ENCODE data around the gene RALY. TPM values are rescaled to one million over a fixed set of nuclear protein-coding genes. Genes with fewer than 3 reads are reported as not detected.

The RALY gene
- total and polyA plus RNA-seq, 4 donors: 114 to 148 (median 127) TPM

GRCh38 chr20:34043025-34043424 lies 49.3 kb downstream of the RALY start:
- no peaks in the 10 kb centered on the region for H3K27me3 ChIP-seq (ENCODE audit: control insufficient read depth in 1 of 2, insufficient read depth in 2 of 2, low read length in 1 of 2)
- H3K4me1 ChIP-seq (ENCODE audit: control insufficient read depth in 1 of 2, insufficient read depth in 2 of 2, low read length in 2 of 2): peaks cover 15 to 19% of the 10 kb centered on the region in 2 donors
- intact Hi-C loops (cut with DNase I): loop anchor here in 1 of 2 donors (10.0 kb wide), 1 partner anchor 48 kb away; the partner anchor contains the start of gene RALY
- no peak for ATAC-seq (ENCODE audit: low FRiP score)
- no peak for DNase-seq
- H3K4me3 ChIP-seq (ENCODE audit: low read length in 2 of 2): no peak overlapping the region
- H3K27ac ChIP-seq (ENCODE audit: low read depth in 1 of 2, low read length in 2 of 2): no peak overlapping the region
- no peaks in the 10 kb centered on the region for H3K36me3 ChIP-seq (ENCODE audit: control insufficient read depth in 1 of 2, insufficient read depth in 2 of 2, low read length in 1 of 2)
- no peaks in the 10 kb centered on the region for H3K9me3 ChIP-seq (ENCODE audit: control insufficient read depth, low read length)

- DNase-seq (peak in 1 of 2 donors; percentile 52), ATAC-seq (ENCODE audit: low FRiP score) (peak; percentile 70)
- Histone ChIP-seq H3K4me1 (ENCODE audit: control insufficient read depth in 1 of 2, insufficient read depth in 2 of 2, low read length in 2 of 2) (peaks cover 9 to 19% of the 10 kb centered on the region in 2 donors), H3K27ac (ENCODE audit: low read depth in 1 of 2, low read length in 2 of 2) (no peak overlapping the region), H3K27me3 (ENCODE audit: control insufficient read depth in 1 of 2, insufficient read depth in 2 of 2, low read length in 1 of 2) (no peaks in the 10 kb centered on the region), H3K4me3 (ENCODE audit: low read length in 2 of 2) (no peak overlapping the region), H3K9me3 (ENCODE audit: control insufficient read depth, low read length) (no peaks in the 10 kb centered on the region), H3K36me3 (ENCODE audit: control insufficient read depth in 1 of 2, insufficient read depth in 2 of 2, low read length in 1 of 2) (no peaks in the 10 kb centered on the region)
- intact Hi-C loops (cut with DNase I): loop anchor here in 1 of 2 donors (10.0 kb wide), 1 partner anchor 50 kb away; the partner anchor contains the start of gene RALY
- 0 to 3% methylated on average over 2 of the region's 2 CpGs for WGBS, 2 donors
These were observed 51.6 kb downstream of the RALY start for GRCh38 chr20:34045294-34045693.

- H3K9me3 ChIP-seq (ENCODE audit: control insufficient read depth, low read length): no peaks in the 10 kb centered on the region
- no peak overlapping the region for H3K4me3 ChIP-seq (ENCODE audit: low read length in 2 of 2)
- peaks cover 7 to 23% of the 10 kb centered on the region in 2 donors for H3K4me1 ChIP-seq (ENCODE audit: control insufficient read depth in 1 of 2, insufficient read depth in 2 of 2, low read length in 2 of 2)
- WGBS, 2 donors: 88 to 94% methylated on average over 5 of the region's 5 CpGs
- H3K27me3 ChIP-seq (ENCODE audit: control insufficient read depth in 1 of 2, insufficient read depth in 2 of 2, low read length in 1 of 2): no peaks in the 10 kb centered on the region
- intact Hi-C loops (cut with DNase I): loop anchor here in 1 of 2 donors (10.0 kb wide), 1 partner anchor 51 kb away; the partner anchor contains the start of gene RALY
- H3K27ac ChIP-seq (ENCODE audit: low read depth in 1 of 2, low read length in 2 of 2): no peak overlapping the region
- no peaks in the 10 kb centered on the region for H3K36me3 ChIP-seq (ENCODE audit: control insufficient read depth in 1 of 2, insufficient read depth in 2 of 2, low read length in 1 of 2)
- DNase-seq (no peak), ATAC-seq (ENCODE audit: low FRiP score) (no peak)
These were observed 52.4 kb downstream of the RALY start for GRCh38 chr20:34045930-34046725.

- ATAC-seq (ENCODE audit: low FRiP score): no peak
- Histone ChIP-seq H3K4me1 (ENCODE audit: control insufficient read depth in 1 of 2, insufficient read depth in 2 of 2, low read length in 2 of 2) (peaks cover 5 to 25% of the 10 kb centered on the region in 2 donors), H3K4me3 (ENCODE audit: low read length in 2 of 2) (no peak overlapping the region), H3K36me3 (ENCODE audit: control insufficient read depth in 1 of 2, insufficient read depth in 2 of 2, low read length in 1 of 2) (no peaks in the 10 kb centered on the region), H3K9me3 (ENCODE audit: control insufficient read depth, low read length) (no peaks in the 10 kb centered on the region), H3K27ac (ENCODE audit: low read depth in 1 of 2, low read length in 2 of 2) (no peak overlapping the region), H3K27me3 (ENCODE audit: control insufficient read depth in 1 of 2, insufficient read depth in 2 of 2, low read length in 1 of 2) (no peaks in the 10 kb centered on the region)
- intact Hi-C loops (cut with DNase I): loop anchor here in 1 of 2 donors (10.0 kb wide), 1 partner anchor 52 kb away; the partner anchor contains the start of gene RALY
- WGBS, 2 donors: 98 to 99% methylated on average over 7 of the region's 7 CpGs
- no peak for DNase-seq
These were observed 53.4 kb downstream of the RALY start for GRCh38 chr20:34047010-34047687.

GRCh38 chr20:34047917-34048316 lies 54.2 kb downstream of the RALY start:
- ATAC-seq (ENCODE audit: low FRiP score): no peak
- WGBS, 2 donors: 76 to 84% methylated on average over 4 of the region's 4 CpGs
- no peaks in the 10 kb centered on the region for H3K27me3 ChIP-seq (ENCODE audit: control insufficient read depth in 1 of 2, insufficient read depth in 2 of 2, low read length in 1 of 2)
- peaks cover 4 to 25% of the 10 kb centered on the region in 2 donors for H3K4me1 ChIP-seq (ENCODE audit: control insufficient read depth in 1 of 2, insufficient read depth in 2 of 2, low read length in 2 of 2)
- no peaks in the 10 kb centered on the region for H3K36me3 ChIP-seq (ENCODE audit: control insufficient read depth in 1 of 2, insufficient read depth in 2 of 2, low read length in 1 of 2)
- H3K27ac ChIP-seq (ENCODE audit: low read depth in 1 of 2, low read length in 2 of 2): no peak overlapping the region
- DNase-seq: no peak
- intact Hi-C loops (cut with DNase I): loop anchor here in 1 of 2 donors (10.0 kb wide), 1 partner anchor 53 kb away; the partner anchor contains the start of gene RALY
- H3K9me3 ChIP-seq (ENCODE audit: control insufficient read depth, low read length): no peaks in the 10 kb centered on the region
- H3K4me3 ChIP-seq (ENCODE audit: low read length in 2 of 2): no peak overlapping the region

- no peak for ATAC-seq (ENCODE audit: low FRiP score)
- Histone ChIP-seq H3K4me3 (ENCODE audit: low read length in 2 of 2) (no peak overlapping the region), H3K4me1 (ENCODE audit: control insufficient read depth in 1 of 2, insufficient read depth in 2 of 2, low read length in 2 of 2) (peaks cover 0 to 22% of the 10 kb centered on the region in 2 donors), H3K9me3 (ENCODE audit: control insufficient read depth, low read length) (no peaks in the 10 kb centered on the region), H3K27ac (ENCODE audit: low read depth in 1 of 2, low read length in 2 of 2) (no peak overlapping the region), H3K36me3 (ENCODE audit: control insufficient read depth in 1 of 2, insufficient read depth in 2 of 2, low read length in 1 of 2) (no peaks in the 10 kb centered on the region), H3K27me3 (ENCODE audit: control insufficient read depth in 1 of 2, insufficient read depth in 2 of 2, low read length in 1 of 2) (no peaks in the 10 kb centered on the region)
- DNase-seq: no peak
- intact Hi-C loops (cut with DNase I): loop anchor here in 1 of 2 donors (10.0 kb wide), 1 partner anchor 55 kb away; the partner anchor contains the start of gene RALY
- 94 to 98% methylated on average over 1 of the region's 1 CpG for WGBS, 2 donors
These were observed 55.7 kb downstream of the RALY start for GRCh38 chr20:34049389-34049788.

GRCh38 chr20:34049897-34050695 lies 56.4 kb downstream of the RALY start:
- intact Hi-C loops (cut with DNase I): loop anchor here in 1 of 2 donors (10.0 kb wide), 1 partner anchor 55 kb away; the partner anchor contains the start of gene RALY
- H3K27me3 ChIP-seq (ENCODE audit: control insufficient read depth in 1 of 2, insufficient read depth in 2 of 2, low read length in 1 of 2): no peaks in the 10 kb centered on the region
- DNase-seq (no peak), ATAC-seq (ENCODE audit: low FRiP score) (peak; percentile 70)
- H3K4me1 ChIP-seq (ENCODE audit: control insufficient read depth in 1 of 2, insufficient read depth in 2 of 2, low read length in 2 of 2): peaks cover 0 to 21% of the 10 kb centered on the region in 2 donors
- no peaks in the 10 kb centered on the region for H3K36me3 ChIP-seq (ENCODE audit: control insufficient read depth in 1 of 2, insufficient read depth in 2 of 2, low read length in 1 of 2)
- H3K27ac ChIP-seq (ENCODE audit: low read depth in 1 of 2, low read length in 2 of 2): no peak overlapping the region
- H3K9me3 ChIP-seq (ENCODE audit: control insufficient read depth, low read length): no peaks in the 10 kb centered on the region
- no peak overlapping the region for H3K4me3 ChIP-seq (ENCODE audit: low read length in 2 of 2)
- WGBS, 2 donors: 47 to 50% methylated on average over 4 of the region's 4 CpGs

GRCh38 chr20:34052414-34052813 lies 58.7 kb downstream of the RALY start:
- no peak overlapping the region for H3K27ac ChIP-seq (ENCODE audit: low read depth in 1 of 2, low read length in 2 of 2)

More at GRCh38 chr20:34052414-34052813, 58.7 kb downstream of the RALY start:
- ATAC-seq (ENCODE audit: low FRiP score): no peak
- H3K27me3 ChIP-seq (ENCODE audit: control insufficient read depth in 1 of 2, insufficient read depth in 2 of 2, low read length in 1 of 2): no peaks in the 10 kb centered on the region
- H3K4me1 ChIP-seq (ENCODE audit: control insufficient read depth in 1 of 2, insufficient read depth in 2 of 2, low read length in 2 of 2): peaks cover 0 to 12% of the 10 kb centered on the region in 2 donors
- H3K4me3 ChIP-seq (ENCODE audit: low read length in 2 of 2): no peak overlapping the region
- 78% methylated on average over 2 of the region's 2 CpGs for WGBS, 2 donors
- H3K9me3 ChIP-seq (ENCODE audit: control insufficient read depth, low read length): no peaks in the 10 kb centered on the region
- intact Hi-C loops (cut with DNase I): no loop called here
- no peaks in the 10 kb centered on the region for H3K36me3 ChIP-seq (ENCODE audit: control insufficient read depth in 1 of 2, insufficient read depth in 2 of 2, low read length in 1 of 2)
- DNase-seq: no peak

Measured in aorta (tissue), 5 donors.